Measurements from ENCODE around the gene RGMB.

Gene RGMB

GRCh38 chr5:98836175-98836574 lies 62.7 kb downstream of the RGMB start:
- DNase-seq: no peak

GRCh38 chr5:98839469-98840383 lies 66.3 kb downstream of the RGMB start:
- DNase-seq: no peak

GRCh38 chr5:98840946-98841345 lies 67.5 kb downstream of the RGMB start:
- DNase-seq: no peak

- DNase-seq: no peak
These were observed 70.0 kb downstream of the RGMB start for GRCh38 chr5:98843481-98843880.

GRCh38 chr5:98844865-98845264 lies 71.4 kb downstream of the RGMB start:
- no peak for DNase-seq

GRCh38 chr5:98845878-98846277 lies 72.4 kb downstream of the RGMB start:
- DNase-seq: no peak

Data from stimulated activated naive CD4-positive, alpha-beta T cell treated with Interleukin-2 at 50 U/mL for 16 hours (primary cell).